T-helper 1 cell treated with Interleukin-12 subunit alpha and Interleukin-12 subunit beta and Interleukin-4 antibody, amounts not matched to agents 30 μg/mL and 1 μg/mL, for 36 hours (primary cell): ENCODE data around the gene MPZL1.

Experiments
- H3K27ac Mint-ChIP-seq: one replicate; pipeline ENCODE4 v1.8.0; 2021; ENCODE audit warnings: mild to moderate bottlenecking, mixed read lengths
- H3K27me3 Mint-ChIP-seq: one replicate; pipeline ENCODE4 v1.8.0; 2021; ENCODE audit warnings: low read depth, mixed read lengths
- H3K36me3 Mint-ChIP-seq: one replicate; pipeline ENCODE4 v1.8.0; 2021; ENCODE audit warnings: low read depth, mixed read lengths
- H3K4me1 Mint-ChIP-seq: one replicate; pipeline ENCODE4 v1.8.0; 2021; ENCODE audit warnings: low read depth, mixed read lengths
- H3K4me3 Mint-ChIP-seq: one replicate; pipeline ENCODE4 v1.8.0; 2021; ENCODE audit warnings: mild to moderate bottlenecking, moderate library complexity, mixed read lengths
- H3K9me3 Mint-ChIP-seq: one replicate; pipeline ENCODE4 v1.8.0; 2021; ENCODE audit warnings: mixed read lengths

Gene MPZL1

GRCh38 chr1:167721617-167722151 is at the start of gene MPZL1:
Gene MPZL1, plus strand, starts transcription at chr1:167721982. Its CDS starts 170 bp downstream, at chr1:167722152.
- H3K27me3 Mint-ChIP-seq = no peaks in the 10 kb centered on the region
- H3K4me1 Mint-ChIP-seq = peaks cover 63% of the 10 kb centered on the region
- peak within 1 kb of the TSS; percentile 90 for H3K27ac Mint-ChIP-seq
- H3K9me3 Mint-ChIP-seq = no peaks in the 10 kb centered on the region
- peaks cover 11% of the 10 kb centered on the region for H3K36me3 Mint-ChIP-seq
- peak within 1 kb of the TSS; percentile 97 for H3K4me3 Mint-ChIP-seq

GRCh38 chr1:167672831-167673230 is 49.0 kb upstream of the MPZL1 start:
- H3K9me3 Mint-ChIP-seq = no peaks in the 10 kb centered on the region
- peaks cover 64% of the 10 kb centered on the region for H3K4me1 Mint-ChIP-seq
- peaks cover 51% of the 10 kb centered on the region for H3K36me3 Mint-ChIP-seq
- H3K27ac Mint-ChIP-seq = peak overlapping the region; percentile 11
- no peak overlapping the region for H3K4me3 Mint-ChIP-seq
- no peaks in the 10 kb centered on the region for H3K27me3 Mint-ChIP-seq

GRCh38 chr1:167673265-167673664 is 48.5 kb upstream of the MPZL1 start:
- no peaks in the 10 kb centered on the region for H3K27me3 Mint-ChIP-seq
- H3K9me3 Mint-ChIP-seq = no peaks in the 10 kb centered on the region
- peaks cover 51% of the 10 kb centered on the region for H3K36me3 Mint-ChIP-seq
- peaks cover 63% of the 10 kb centered on the region for H3K4me1 Mint-ChIP-seq
- H3K27ac Mint-ChIP-seq = no peak overlapping the region
- H3K4me3 Mint-ChIP-seq = no peak overlapping the region

- peaks cover 49% of the 10 kb centered on the region for H3K36me3 Mint-ChIP-seq
- H3K27me3 Mint-ChIP-seq = no peaks in the 10 kb centered on the region
- peaks cover 56% of the 10 kb centered on the region for H3K4me1 Mint-ChIP-seq
- no peak overlapping the region for H3K27ac Mint-ChIP-seq
- H3K9me3 Mint-ChIP-seq = no peaks in the 10 kb centered on the region
- H3K4me3 Mint-ChIP-seq = no peak overlapping the region
Measured at GRCh38 chr1:167674156-167674555, 47.6 kb upstream of the MPZL1 start.

- Mint-ChIP-seq H3K27me3 (no peaks in the 10 kb centered on the region), H3K4me1 (peaks cover 54% of the 10 kb centered on the region), H3K36me3 (peaks cover 46% of the 10 kb centered on the region), H3K9me3 (no peaks in the 10 kb centered on the region), H3K27ac (no peak overlapping the region), H3K4me3 (no peak overlapping the region)
Measured at GRCh38 chr1:167675440-167675839, 46.3 kb upstream of the MPZL1 start.

GRCh38 chr1:167676205-167676915 is 45.4 kb upstream of the MPZL1 start:
- H3K4me3 Mint-ChIP-seq = no peak overlapping the region
- H3K27ac Mint-ChIP-seq = peak overlapping the region; percentile 16
- no peaks in the 10 kb centered on the region for H3K27me3 Mint-ChIP-seq
- H3K4me1 Mint-ChIP-seq = peaks cover 45% of the 10 kb centered on the region
- H3K36me3 Mint-ChIP-seq = peaks cover 41% of the 10 kb centered on the region
- H3K9me3 Mint-ChIP-seq = no peaks in the 10 kb centered on the region

GRCh38 chr1:167676916-167677848 is 44.6 kb upstream of the MPZL1 start:
- no peak overlapping the region for H3K4me3 Mint-ChIP-seq
- no peaks in the 10 kb centered on the region for H3K27me3 Mint-ChIP-seq
- no peaks in the 10 kb centered on the region for H3K9me3 Mint-ChIP-seq
- peaks cover 36% of the 10 kb centered on the region for H3K36me3 Mint-ChIP-seq
- H3K27ac Mint-ChIP-seq = no peak overlapping the region
- peaks cover 39% of the 10 kb centered on the region for H3K4me1 Mint-ChIP-seq

- no peaks in the 10 kb centered on the region for H3K9me3 Mint-ChIP-seq
- no peak overlapping the region for H3K4me3 Mint-ChIP-seq
- no peaks in the 10 kb centered on the region for H3K27me3 Mint-ChIP-seq
- peaks cover 31% of the 10 kb centered on the region for H3K36me3 Mint-ChIP-seq
- H3K27ac Mint-ChIP-seq = no peak overlapping the region
- H3K4me1 Mint-ChIP-seq = peaks cover 29% of the 10 kb centered on the region
Measured at GRCh38 chr1:167678422-167678821, 43.4 kb upstream of the MPZL1 start.

- H3K27ac Mint-ChIP-seq = no peak overlapping the region
- H3K4me1 Mint-ChIP-seq = peaks cover 25% of the 10 kb centered on the region
- H3K36me3 Mint-ChIP-seq = peaks cover 31% of the 10 kb centered on the region
- no peaks in the 10 kb centered on the region for H3K9me3 Mint-ChIP-seq
- no peaks in the 10 kb centered on the region for H3K27me3 Mint-ChIP-seq
- H3K4me3 Mint-ChIP-seq = no peak overlapping the region
Measured at GRCh38 chr1:167678838-167679237, 42.9 kb upstream of the MPZL1 start.

GRCh38 chr1:167679714-167680113 is 42.1 kb upstream of the MPZL1 start:
- no peaks in the 10 kb centered on the region for H3K9me3 Mint-ChIP-seq
- peaks cover 24% of the 10 kb centered on the region for H3K4me1 Mint-ChIP-seq
- peaks cover 31% of the 10 kb centered on the region for H3K36me3 Mint-ChIP-seq
- H3K4me3 Mint-ChIP-seq = no peak overlapping the region
- H3K27ac Mint-ChIP-seq = no peak overlapping the region
- H3K27me3 Mint-ChIP-seq = no peaks in the 10 kb centered on the region

GRCh38 chr1:167681024-167681423 is 40.8 kb upstream of the MPZL1 start:
- peaks cover 39% of the 10 kb centered on the region for H3K36me3 Mint-ChIP-seq
- H3K9me3 Mint-ChIP-seq = no peaks in the 10 kb centered on the region

GRCh38 chr1:167681451-167682098 is 40.2 kb upstream of the MPZL1 start:
- no peak overlapping the region for H3K27ac Mint-ChIP-seq
- H3K4me1 Mint-ChIP-seq = peaks cover 12% of the 10 kb centered on the region
- H3K36me3 Mint-ChIP-seq = peaks cover 42% of the 10 kb centered on the region
- no peak overlapping the region for H3K4me3 Mint-ChIP-seq
- H3K27me3 Mint-ChIP-seq = no peaks in the 10 kb centered on the region
- no peaks in the 10 kb centered on the region for H3K9me3 Mint-ChIP-seq

More at GRCh38 chr1:167681024-167681423, 40.8 kb upstream of the MPZL1 start:
- H3K4me3 Mint-ChIP-seq = no peak overlapping the region
- peaks cover 17% of the 10 kb centered on the region for H3K4me1 Mint-ChIP-seq
- peak overlapping the region; percentile 13 for H3K27ac Mint-ChIP-seq
- no peaks in the 10 kb centered on the region for H3K27me3 Mint-ChIP-seq

- Mint-ChIP-seq H3K4me3 (no peak overlapping the region), H3K36me3 (peaks cover 44% of the 10 kb centered on the region), H3K4me1 (peaks cover 12% of the 10 kb centered on the region), H3K27me3 (no peaks in the 10 kb centered on the region), H3K27ac (no peak overlapping the region), H3K9me3 (no peaks in the 10 kb centered on the region)
Measured at GRCh38 chr1:167683226-167683625, 38.6 kb upstream of the MPZL1 start.
